CD4-positive, CD25-positive, alpha-beta regulatory T cell (primary cell): Measurements from ENCODE around the gene ARPP21. TPM values are rescaled to one million over a fixed set of nuclear protein-coding genes. Genes with fewer than 3 reads are reported as not detected.

ENCODE experiments used
- ATAC-seq, 2 donors: fragments of 150-1000 bp; cut with Tn5 transposase; one replicate each; pipeline ENCODE4 v1.10.0; 2021; ENCODE audit warnings: low read depth in 2 of 2, moderate number of reproducible peaks in 2 of 2, moderate library complexity in 1 of 2
- DNase-seq, 3 donors: peaks; one replicate each; pipeline versions ENCODE4 v3.0.0 to v3.0.0-alpha.2; 2012 to 2022; ENCODE audit warnings: mixed read lengths in 1 of 3
- H3K27ac ChIP-seq: one replicate; pipeline ENCODE4 v1.7.0; 2013; ENCODE audit warnings: mild to moderate bottlenecking, low read length; ENCODE audit not compliant: insufficient read depth, poor library complexity, severe bottlenecking
- H3K27me3 ChIP-seq: one replicate; pipeline ENCODE4 v1.7.0; 2013; ENCODE audit warnings: low read length; ENCODE audit not compliant: control insufficient read depth, insufficient read depth
- H3K36me3 ChIP-seq: one replicate; pipeline ENCODE4 v1.7.0; 2013; ENCODE audit warnings: mild to moderate bottlenecking, low read length, moderate library complexity; ENCODE audit not compliant: control insufficient read depth, insufficient read depth
- H3K4me1 ChIP-seq: 2 replicates; pipeline ENCODE4 v1.7.0; 2013; ENCODE audit warnings: mild to moderate bottlenecking, low read length; ENCODE audit not compliant: insufficient read depth, control insufficient read depth, poor library complexity, severe bottlenecking
- H3K4me3 ChIP-seq: one replicate; pipeline ENCODE4 v1.7.0; 2013; ENCODE audit warnings: low read depth, mild to moderate bottlenecking, low read length, moderate library complexity
- H3K9me3 ChIP-seq, 2 experiments: 1 replicate in 1 of 2; 2 replicates in 1 of 2; pipeline ENCODE4 v1.7.0; 2013; ENCODE audit warnings: low read length in 2 of 2, mild to moderate bottlenecking in 1 of 2, moderate library complexity in 1 of 2; ENCODE audit not compliant: control insufficient read depth in 2 of 2
- H3K27ac Mint-ChIP-seq, 3 donors: one replicate each; pipeline ENCODE4 v1.8.0; 2020 to 2022; ENCODE audit warnings: mild to moderate bottlenecking in 3 of 3, mixed read lengths in 3 of 3, moderate library complexity in 2 of 3
- H3K27me3 Mint-ChIP-seq: one replicate; pipeline ENCODE4 v1.8.0; 2022; ENCODE audit warnings: mild to moderate bottlenecking, mixed read lengths
- H3K36me3 Mint-ChIP-seq: one replicate; pipeline ENCODE4 v1.8.0; 2020; ENCODE audit warnings: mixed read lengths
- H3K4me1 Mint-ChIP-seq, 4 donors: one replicate each; pipeline ENCODE4 v1.8.0; 2020 to 2022; ENCODE audit warnings: mixed read lengths in 4 of 4, mild to moderate bottlenecking in 1 of 4
- H3K4me3 Mint-ChIP-seq, 4 donors: one replicate each; pipeline ENCODE4 v1.8.0; 2020 to 2022; ENCODE audit warnings: mild to moderate bottlenecking in 4 of 4, mixed read lengths in 4 of 4, moderate library complexity in 3 of 4
- H3K9me3 Mint-ChIP-seq, 7 donors: one replicate each; pipeline ENCODE4 v1.8.0; 2020 to 2022; ENCODE audit warnings: mixed read lengths in 7 of 7, mild to moderate bottlenecking in 3 of 7, moderate library complexity in 2 of 7
- polyA plus RNA-seq, 4 donors: library from polyadenylated mRNA; unstranded; fragments of 300-500 nt; fragmentation: Illumina TruSeq; gene quantifications; one replicate each; pipeline ENCODE4 v1.2.3, GENCODE V29; 2021
- total RNA-seq: library from RNA; stranded (reverse); gene quantifications from one replicate; pipeline ENCODE4 v1.2.3, GENCODE V29; 2022

ARPP21 gene
- total and polyA plus RNA-seq, 5 donors from 2014 or later, result not detected

DNA sequence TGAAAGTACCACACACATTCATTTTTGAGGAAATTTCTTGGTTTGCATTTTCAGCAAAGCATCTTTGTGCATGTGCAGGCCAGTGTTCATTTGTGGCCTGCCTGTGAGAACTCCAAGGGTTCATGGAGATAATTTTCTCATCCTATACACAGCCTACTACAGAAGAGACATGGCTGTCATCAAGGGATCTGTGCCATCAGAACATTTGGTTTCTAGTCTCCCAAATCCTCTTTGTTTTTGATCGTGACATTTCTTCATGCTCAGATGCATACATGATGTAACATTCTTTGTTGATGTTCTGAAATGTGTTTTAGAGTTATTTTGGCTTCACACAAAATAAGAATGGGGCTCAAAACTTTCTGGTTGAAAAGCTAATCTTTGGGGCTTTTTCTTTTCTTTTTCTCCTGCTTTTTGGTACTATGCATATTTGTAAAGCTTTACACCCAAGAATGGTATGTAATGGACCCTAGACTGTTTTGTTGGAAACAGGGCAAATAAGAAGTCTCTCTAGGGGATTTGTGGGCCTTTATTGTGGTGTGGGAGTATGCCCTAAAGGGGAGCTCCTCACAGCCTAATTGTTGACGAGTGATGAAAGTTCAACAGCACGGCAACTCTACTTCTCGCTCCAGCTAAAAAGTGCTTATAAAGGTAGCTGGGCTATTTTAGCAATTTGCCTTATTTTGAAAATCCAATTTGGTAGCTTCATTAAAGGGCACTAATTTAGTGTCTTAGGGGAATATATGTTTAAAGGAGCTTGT, 3.2 kb upstream of the ARPP21 start:
- H3K27ac Mint-ChIP-seq, result no peak overlapping the region
- ATAC-seq (no peak), DNase-seq (no peak)
- H3K27me3 Mint-ChIP-seq, result peaks cover 16% of the 10 kb centered on the region
- H3K4me3 ChIP-seq, result no peak overlapping the region
- peaks cover 0 to 5% (median 0%) of the 10 kb centered on the region in 4 donors for H3K4me1 Mint-ChIP-seq
- no peak overlapping the region for H3K27ac ChIP-seq
- H3K36me3 Mint-ChIP-seq, result no peaks in the 10 kb centered on the region
- H3K4me1 ChIP-seq, result no peaks in the 10 kb centered on the region
- no peak overlapping the region for H3K4me3 Mint-ChIP-seq
- H3K9me3 ChIP-seq, result no peaks in the 10 kb centered on the region
- peaks cover 0 to 5% (median 0%) of the 10 kb centered on the region in 7 donors for H3K9me3 Mint-ChIP-seq
- no peaks in the 10 kb centered on the region for H3K36me3 ChIP-seq
- peaks cover 6% of the 10 kb centered on the region for H3K27me3 ChIP-seq

DNA sequence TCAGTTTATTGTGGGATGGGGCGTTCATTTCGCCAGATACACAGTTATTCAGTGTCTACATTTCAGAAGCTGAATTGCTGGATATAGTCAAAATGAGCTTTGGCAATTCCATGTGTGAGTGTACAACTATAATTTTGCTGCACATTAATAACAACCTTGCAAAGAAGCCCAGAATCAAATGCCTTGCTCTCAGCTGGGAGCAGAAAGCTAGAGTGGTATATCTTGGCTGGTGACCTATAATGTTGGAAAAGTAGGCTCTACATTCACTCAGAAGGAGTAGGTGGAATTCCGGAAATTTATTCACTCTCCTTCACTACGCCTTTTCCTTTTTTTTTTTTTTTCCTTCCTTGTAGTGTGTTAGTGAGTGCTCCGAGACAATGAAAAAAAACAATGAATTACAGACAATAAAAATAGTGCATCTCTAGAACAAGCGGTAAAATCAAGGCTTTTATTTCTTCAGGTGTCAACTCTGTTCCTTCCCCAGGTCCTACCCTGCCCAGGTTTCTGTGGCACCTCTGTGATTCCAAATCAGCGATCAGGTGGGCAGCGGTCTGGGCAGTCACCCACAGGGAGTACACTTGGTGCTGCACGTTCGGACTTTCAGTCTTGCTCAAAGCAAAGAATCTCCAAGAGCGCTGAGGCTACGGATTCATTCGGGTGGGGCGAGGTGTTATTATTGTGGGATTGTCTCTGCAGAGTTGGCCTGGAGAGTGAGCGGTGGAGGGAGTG, 910 bp upstream of the ARPP21 start:
- DNase-seq (no peak), ATAC-seq (no peak)
- Mint-ChIP-seq H3K4me1 (peaks cover 0 to 5% (median 0%) of the 10 kb centered on the region in 4 donors), H3K9me3 (peaks cover 0 to 5% (median 0%) of the 10 kb centered on the region in 7 donors), H3K27me3 (peaks cover 18% of the 10 kb centered on the region), H3K27ac (no peak overlapping the region), H3K36me3 (no peaks in the 10 kb centered on the region), H3K4me3 (no peak overlapping the region)
- no peaks in the 10 kb centered on the region for H3K36me3 ChIP-seq
- no peaks in the 10 kb centered on the region for H3K4me1 ChIP-seq
- peaks cover 6% of the 10 kb centered on the region for H3K27me3 ChIP-seq
- no peak overlapping the region for H3K4me3 ChIP-seq
- no peaks in the 10 kb centered on the region for H3K9me3 ChIP-seq
- no peak overlapping the region for H3K27ac ChIP-seq

DNA sequence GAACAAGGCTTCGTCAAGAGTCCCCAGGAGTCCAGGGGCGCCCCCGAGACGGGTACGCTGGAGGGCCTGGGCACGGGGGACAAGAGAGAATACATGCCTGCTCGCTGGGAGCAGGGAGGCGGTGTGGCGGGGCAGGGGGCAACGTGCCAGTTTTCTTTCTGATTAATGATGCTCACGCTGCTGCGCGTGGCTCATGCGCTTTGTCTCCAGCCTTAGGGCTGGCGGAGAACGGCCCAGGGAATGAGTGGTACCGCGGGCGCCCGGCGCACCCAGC, 408 bp upstream of the ARPP21 start:
- H3K4me1 ChIP-seq, result no peaks in the 10 kb centered on the region
- H3K4me3 Mint-ChIP-seq, result no peak overlapping the region
- no peaks in the 10 kb centered on the region for H3K36me3 ChIP-seq
- H3K4me3 ChIP-seq, result no peak overlapping the region
- no peaks in the 10 kb centered on the region for H3K9me3 ChIP-seq
- H3K27me3 Mint-ChIP-seq, result peaks cover 18% of the 10 kb centered on the region
- no peaks in the 10 kb centered on the region for H3K36me3 Mint-ChIP-seq
- H3K27ac Mint-ChIP-seq, result no peak overlapping the region
- peaks cover 0 to 5% (median 0%) of the 10 kb centered on the region in 7 donors for H3K9me3 Mint-ChIP-seq
- H3K4me1 Mint-ChIP-seq, result peaks cover 0 to 5% (median 0%) of the 10 kb centered on the region in 4 donors
- ATAC-seq, result no peak
- H3K27me3 ChIP-seq, result peaks cover 6% of the 10 kb centered on the region
- H3K27ac ChIP-seq, result no peak overlapping the region
- DNase-seq, result no peak

DNA sequence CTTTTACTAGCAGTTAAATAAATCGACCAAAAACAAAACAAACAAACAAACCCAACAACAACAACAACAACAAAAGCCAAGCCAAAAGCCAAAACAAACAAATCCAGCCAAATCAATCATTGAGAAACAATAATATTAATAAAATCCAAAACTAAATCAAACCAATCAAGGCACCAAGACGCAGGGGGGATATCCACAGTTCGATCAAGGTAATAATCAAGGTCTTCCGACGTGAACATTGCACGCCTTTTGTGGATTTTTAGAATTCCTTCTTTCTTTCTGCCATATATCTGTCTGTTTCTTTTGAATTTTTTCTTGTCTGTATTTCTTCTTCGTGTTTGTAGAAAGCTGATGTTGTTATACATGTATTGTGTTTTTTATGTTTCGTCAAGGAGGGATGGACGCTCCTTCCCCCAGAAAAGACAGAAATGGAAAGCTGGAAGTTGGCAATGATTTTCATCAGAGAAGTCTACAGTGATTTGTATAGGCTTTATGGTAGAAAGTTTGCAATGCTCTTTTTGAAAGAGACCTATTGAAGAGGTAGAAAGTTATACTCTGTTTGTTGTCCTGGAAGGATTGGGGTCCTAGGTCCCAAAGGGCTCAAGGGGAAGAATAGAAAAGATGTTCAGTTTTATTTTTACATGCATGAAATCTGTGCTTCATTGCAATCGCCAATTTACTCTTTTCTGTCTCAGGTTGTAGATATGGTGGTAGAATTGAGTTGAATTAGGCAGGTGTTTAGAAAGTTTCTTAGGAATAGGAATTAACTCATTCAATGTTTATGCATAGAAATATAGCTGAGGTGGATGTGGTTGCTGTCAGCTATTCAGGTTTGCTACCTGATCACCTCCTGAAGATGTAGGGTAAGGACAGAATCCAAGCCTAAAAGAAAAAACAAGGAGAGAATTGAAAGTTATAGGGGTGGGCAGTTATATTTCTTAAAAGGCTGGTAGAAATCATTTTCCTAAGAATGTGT, 1.2 kb downstream of the ARPP21 start:
- Mint-ChIP-seq H3K4me3 (no peak overlapping the region), H3K36me3 (no peaks in the 10 kb centered on the region), H3K9me3 (peaks cover 0 to 5% (median 0%) of the 10 kb centered on the region in 7 donors), H3K27ac (no peak overlapping the region), H3K4me1 (peaks cover 0 to 5% (median 0%) of the 10 kb centered on the region in 4 donors), H3K27me3 (peaks cover 15% of the 10 kb centered on the region)
- no peaks in the 10 kb centered on the region for H3K4me1 ChIP-seq
- no peaks in the 10 kb centered on the region for H3K36me3 ChIP-seq
- peaks cover 6% of the 10 kb centered on the region for H3K27me3 ChIP-seq
- no peaks in the 10 kb centered on the region for H3K9me3 ChIP-seq
- DNase-seq (no peak), ATAC-seq (no peak)
- no peak overlapping the region for H3K27ac ChIP-seq
- H3K4me3 ChIP-seq, result no peak overlapping the region

DNA sequence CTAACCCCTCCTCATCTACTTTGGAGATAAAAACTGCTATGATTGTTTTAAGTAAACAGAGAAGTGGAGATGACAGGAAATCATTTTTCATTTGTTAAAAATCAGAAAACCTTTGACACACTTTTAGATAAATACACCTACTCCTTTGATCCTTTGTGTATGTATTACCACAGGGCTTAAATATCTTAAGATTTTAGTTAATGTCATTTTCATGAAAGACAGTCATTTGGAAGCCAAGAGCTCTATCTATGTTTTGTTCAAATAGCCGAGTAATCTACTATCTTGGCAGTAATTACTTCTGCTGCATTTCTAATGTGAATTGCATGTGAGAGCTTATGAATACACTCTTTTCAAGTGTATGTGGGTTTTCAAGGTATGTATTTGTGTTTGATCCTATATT, 2.0 kb downstream of the ARPP21 start:
- no peak overlapping the region for H3K27ac ChIP-seq

DNA sequence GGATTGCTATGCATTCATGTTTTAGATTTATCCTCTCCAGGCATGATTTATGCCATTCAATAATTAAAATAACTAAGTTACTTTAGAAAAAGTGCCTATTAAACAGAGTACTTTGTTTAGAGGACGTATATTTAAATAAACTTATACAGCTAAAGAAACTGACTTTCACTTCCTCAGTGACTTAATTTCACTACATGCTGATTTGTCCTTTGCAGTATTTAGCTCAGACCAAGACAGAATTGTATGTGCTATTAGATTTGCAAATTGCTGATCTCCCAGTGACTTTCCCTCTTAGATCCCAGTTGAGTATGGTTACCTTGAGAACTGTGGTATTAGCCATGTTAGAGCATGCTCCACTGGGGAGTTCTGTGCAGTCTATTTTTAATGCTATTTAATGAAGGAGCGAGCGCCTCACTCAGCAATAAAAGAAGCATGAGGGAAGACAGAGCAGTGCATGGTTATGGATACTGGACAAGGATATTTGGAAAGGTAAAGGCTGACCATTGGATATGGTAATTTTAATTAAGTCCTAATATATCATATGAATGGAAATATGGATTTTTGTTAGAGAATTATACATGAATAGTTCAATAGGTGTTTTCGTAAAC, 2.7 kb downstream of the ARPP21 start:
- Mint-ChIP-seq H3K27ac (peak overlapping the region in 1 of 3 donors; percentile 58), H3K4me1 (peaks cover 0 to 5% (median 0%) of the 10 kb centered on the region in 4 donors), H3K4me3 (peak overlapping the region in 1 of 4 donors; percentile 38), H3K9me3 (peaks cover 0 to 5% (median 0%) of the 10 kb centered on the region in 7 donors), H3K27me3 (peaks cover 12% of the 10 kb centered on the region), H3K36me3 (no peaks in the 10 kb centered on the region)
- Histone ChIP-seq H3K27ac (no peak overlapping the region), H3K36me3 (no peaks in the 10 kb centered on the region), H3K4me1 (no peaks in the 10 kb centered on the region), H3K9me3 (no peaks in the 10 kb centered on the region), H3K4me3 (no peak overlapping the region), H3K27me3 (peaks cover 6% of the 10 kb centered on the region)
- ATAC-seq (no peak), DNase-seq (no peak)

More for the DNA sequence above, 2.0 kb downstream of the ARPP21 start:
- Mint-ChIP-seq H3K4me1 (peaks cover 0 to 5% (median 0%) of the 10 kb centered on the region in 4 donors), H3K9me3 (peaks cover 0 to 5% (median 0%) of the 10 kb centered on the region in 7 donors), H3K4me3 (no peak overlapping the region), H3K36me3 (no peaks in the 10 kb centered on the region), H3K27ac (no peak overlapping the region), H3K27me3 (peaks cover 12% of the 10 kb centered on the region)
- DNase-seq (no peak), ATAC-seq (no peak)
- no peaks in the 10 kb centered on the region for H3K36me3 ChIP-seq
- H3K4me1 ChIP-seq, result no peaks in the 10 kb centered on the region
- no peak overlapping the region for H3K4me3 ChIP-seq
- H3K27me3 ChIP-seq, result peaks cover 6% of the 10 kb centered on the region
- no peaks in the 10 kb centered on the region for H3K9me3 ChIP-seq

DNA sequence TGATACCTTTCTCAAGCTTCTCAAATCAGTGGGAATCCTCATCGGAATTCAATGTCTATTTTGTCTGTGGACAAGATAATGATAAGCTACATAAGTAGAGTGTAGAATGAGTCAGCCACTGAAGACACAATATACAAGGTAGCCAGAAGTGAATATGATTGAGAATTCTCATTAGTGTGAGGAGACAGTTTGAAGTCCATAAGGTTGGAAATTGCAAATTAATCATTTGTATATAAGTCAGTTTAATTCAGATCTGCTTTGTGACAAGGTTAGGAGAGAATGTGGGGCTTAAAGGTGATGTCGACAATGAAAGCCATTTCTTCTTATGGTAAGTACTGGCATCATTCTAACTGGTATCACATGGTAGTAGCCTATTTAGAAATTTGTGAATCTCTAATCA, 4.2 kb downstream of the ARPP21 start:
- DNase-seq (no peak), ATAC-seq (no peak)
- H3K9me3 ChIP-seq, result no peaks in the 10 kb centered on the region
- H3K27me3 ChIP-seq, result peaks cover 6% of the 10 kb centered on the region
- H3K4me1 ChIP-seq, result no peaks in the 10 kb centered on the region
- Mint-ChIP-seq H3K4me1 (peaks cover 0 to 5% (median 0%) of the 10 kb centered on the region in 4 donors), H3K27me3 (peaks cover 12% of the 10 kb centered on the region), H3K36me3 (no peaks in the 10 kb centered on the region), H3K27ac (no peak overlapping the region), H3K9me3 (peaks cover 0 to 5% (median 0%) of the 10 kb centered on the region in 7 donors), H3K4me3 (no peak overlapping the region)
- H3K4me3 ChIP-seq, result no peak overlapping the region
- H3K27ac ChIP-seq, result no peak overlapping the region
- no peaks in the 10 kb centered on the region for H3K36me3 ChIP-seq
